Measurements from ENCODE around the gene PLCB1. TPM values are rescaled to one million over a fixed set of nuclear protein-coding genes. Genes with fewer than 3 reads are reported as not detected.

PLCB1 gene
- total RNA-seq, 2 donors from 2014 or later, result 8.5 to 10.9 TPM

DNA sequence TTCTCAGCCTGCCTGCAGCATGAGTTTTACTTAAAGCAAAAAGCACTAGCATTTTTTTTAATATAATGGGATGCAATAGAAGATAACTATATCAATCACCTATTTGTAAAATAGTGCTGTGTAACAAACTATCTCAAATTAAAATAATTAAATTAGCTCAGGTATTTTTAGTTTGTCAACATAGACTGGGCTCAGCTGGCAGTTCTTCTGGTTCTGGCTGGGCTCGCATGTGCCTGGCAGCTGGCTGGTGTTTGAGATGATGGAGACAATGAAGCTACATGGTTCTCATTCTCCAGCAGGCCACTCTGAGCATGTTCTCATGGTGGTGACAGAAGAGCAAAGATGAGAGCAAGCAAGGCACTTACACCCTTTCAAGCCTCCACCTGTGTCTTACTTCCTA, 181.0 kb downstream of the PLCB1 start:
- intact Hi-C loops (cut with DNase I, micrococcal nuclease), result no loop called here
- ATAC-seq (no peak), DNase-seq (no peak)

DNA sequence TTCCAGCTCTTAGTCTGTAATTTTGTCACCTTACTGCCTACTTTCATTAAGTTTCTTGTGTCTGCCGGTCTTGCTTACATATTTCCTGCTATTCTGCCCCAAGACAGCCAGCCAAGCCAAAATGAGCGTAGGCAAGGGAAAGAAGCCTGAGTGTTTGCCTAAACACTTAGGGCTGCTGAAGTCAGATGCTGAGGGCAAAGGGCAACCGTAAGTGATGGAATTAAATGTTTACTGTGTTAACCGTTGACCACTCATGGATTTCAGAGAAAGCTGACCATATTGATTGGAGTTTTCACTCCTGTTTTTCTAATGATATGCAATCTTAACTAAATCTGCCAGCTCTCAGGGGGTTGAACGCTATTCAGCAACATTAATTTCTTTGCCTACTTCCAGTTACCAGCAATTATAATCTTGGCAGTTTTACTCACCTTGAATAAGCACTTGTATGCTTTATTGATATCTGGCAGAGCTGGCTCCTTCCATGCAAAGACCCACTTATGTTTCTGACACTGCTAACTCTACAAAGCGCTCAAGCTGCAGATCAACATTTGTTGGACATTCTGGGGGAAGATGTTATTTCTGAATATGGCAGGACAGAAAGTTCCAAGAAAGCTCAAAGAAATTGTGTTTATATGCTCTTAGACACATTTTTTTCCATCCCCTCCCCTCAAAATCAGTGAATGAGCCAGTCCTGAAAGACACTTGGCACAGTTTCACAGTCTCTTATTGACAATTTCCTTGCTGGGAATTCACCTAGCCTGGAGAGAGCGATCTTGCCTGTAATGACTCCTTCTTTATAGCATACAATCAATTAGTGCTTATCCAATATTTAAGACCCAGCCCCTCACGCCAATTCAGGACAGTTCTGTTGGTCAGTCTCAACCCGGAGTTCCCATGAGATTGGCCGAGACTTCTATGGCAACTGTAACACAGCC, 183.8 kb downstream of the PLCB1 start:
- intact Hi-C loops (cut with DNase I, micrococcal nuclease), result no loop called here
- DNase-seq (no peak), ATAC-seq (no peak)

DNA sequence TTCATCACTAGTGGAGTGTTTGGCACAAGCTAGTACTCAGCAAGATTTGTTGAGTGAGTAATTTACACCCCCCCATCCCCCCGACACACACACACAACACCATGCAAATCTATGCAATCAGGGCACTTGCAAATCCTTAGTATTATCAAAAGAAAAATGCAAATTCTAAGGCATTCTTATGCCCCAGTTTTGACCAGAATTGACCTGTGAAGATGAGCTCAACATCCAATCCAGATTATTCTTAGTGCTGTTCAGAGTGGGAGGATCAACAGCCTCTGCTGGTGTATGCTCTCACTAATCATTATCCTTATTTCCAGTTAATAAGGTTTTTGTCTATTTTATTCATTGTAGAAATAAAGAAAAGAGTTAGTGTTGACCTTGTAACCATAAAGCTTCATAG, 185.4 kb downstream of the PLCB1 start:
- ATAC-seq (no peak), DNase-seq (no peak)
- intact Hi-C loops (cut with DNase I, micrococcal nuclease), result no loop called here

DNA sequence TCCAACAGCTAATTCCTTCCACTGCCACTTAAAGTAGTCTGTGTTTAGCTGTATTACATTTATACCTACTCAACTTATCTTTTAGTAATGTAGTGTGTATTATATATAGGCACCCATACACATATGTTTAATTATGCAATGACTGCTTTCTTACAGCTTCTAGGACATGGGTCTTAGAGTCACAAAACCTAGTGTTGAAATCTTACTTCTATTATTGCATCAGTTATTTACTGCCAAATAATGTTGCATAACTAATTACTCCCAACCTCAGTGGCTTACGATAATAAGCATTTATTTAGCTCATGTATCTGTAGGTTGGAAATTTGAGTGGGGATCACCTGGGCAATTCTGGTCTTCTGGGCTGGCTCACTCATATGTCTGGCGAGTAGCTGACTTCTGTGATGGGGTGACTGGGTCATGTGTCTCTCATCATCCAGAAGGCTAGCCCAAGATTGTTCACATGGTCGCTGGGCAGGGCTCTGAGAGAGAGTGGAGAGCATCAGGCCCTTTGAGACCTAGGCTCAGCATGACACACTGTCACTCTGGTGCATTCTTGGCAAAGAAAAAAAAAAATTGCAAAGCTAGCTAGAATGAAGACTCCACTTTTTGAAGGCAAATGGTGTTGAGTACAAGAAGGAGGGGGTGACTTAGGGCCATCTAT, 187.0 kb downstream of the PLCB1 start:
- intact Hi-C loops (cut with DNase I, micrococcal nuclease), result no loop called here
- no peak for DNase-seq
- ATAC-seq, result no peak

DNA sequence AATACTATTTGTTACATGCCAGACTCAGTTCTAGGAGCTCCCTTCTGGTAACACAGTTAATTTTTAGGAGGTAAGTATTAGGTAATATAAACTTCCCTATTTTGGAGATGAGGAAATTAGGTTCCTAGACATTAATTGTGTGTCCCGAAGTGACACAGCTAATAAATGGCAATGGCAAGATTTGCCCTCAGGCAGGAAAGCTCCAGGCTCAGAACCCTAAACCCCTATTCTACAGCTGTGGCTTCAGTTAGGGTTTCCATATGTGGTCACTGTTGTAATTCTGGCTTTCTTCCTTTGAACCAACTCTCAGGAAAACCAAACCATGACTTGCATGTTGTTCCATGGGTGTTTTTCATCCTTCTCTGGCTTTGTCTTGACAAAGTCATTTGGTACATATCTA, 188.2 kb downstream of the PLCB1 start:
- intact Hi-C loops (cut with DNase I, micrococcal nuclease), result no loop called here
- ATAC-seq (no peak), DNase-seq (no peak)

DNA sequence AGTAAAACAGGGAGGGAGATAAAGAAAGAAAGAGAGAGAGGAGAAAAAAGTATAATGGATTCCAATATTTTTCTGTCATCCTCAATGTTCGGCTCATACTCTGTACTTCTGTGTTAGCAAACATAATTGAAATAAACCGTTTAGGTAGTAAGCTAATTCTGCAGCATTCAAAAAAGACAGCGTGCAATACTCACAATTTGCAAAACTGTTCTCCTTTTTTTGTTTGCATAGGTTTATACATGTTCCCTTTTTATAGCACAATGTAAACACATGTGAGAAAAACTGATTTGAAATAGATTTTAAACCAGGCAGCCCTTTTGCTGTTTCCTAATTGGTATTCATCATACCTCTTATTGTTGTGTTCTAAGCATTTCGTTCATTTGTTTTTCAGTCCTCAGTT, 188.9 kb downstream of the PLCB1 start:
- ATAC-seq (no peak), DNase-seq (no peak)
- intact Hi-C loops (cut with DNase I, micrococcal nuclease), result no loop called here

DNA sequence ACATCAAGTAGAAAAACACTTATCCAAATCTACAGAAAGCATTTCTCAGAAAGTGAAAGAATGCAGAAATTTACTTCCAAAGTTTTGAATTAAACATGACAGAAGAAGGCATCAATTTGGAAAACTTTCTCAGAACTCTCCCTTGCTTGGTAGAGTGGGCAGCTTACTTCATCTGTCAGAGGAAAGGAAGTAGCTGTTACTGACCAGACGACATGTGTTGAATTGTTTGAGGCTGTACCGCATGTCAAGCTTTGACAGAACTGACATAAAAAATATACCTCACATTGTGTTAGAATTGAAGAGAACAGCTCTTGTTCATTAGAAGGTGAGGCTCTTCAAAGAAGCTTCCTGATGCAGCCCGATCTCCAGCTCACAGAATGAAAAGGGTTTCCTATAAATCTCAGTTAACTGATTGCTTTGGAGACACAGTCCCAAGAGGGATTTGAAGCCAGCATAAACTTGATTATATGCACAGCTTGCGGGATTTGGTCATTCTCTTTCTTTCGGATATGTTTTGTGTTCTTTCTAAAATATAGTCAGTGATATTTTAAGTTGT, 190.7 kb downstream of the PLCB1 start:
- ATAC-seq (no peak), DNase-seq (no peak)
- intact Hi-C loops (cut with DNase I, micrococcal nuclease), result no loop called here

DNA sequence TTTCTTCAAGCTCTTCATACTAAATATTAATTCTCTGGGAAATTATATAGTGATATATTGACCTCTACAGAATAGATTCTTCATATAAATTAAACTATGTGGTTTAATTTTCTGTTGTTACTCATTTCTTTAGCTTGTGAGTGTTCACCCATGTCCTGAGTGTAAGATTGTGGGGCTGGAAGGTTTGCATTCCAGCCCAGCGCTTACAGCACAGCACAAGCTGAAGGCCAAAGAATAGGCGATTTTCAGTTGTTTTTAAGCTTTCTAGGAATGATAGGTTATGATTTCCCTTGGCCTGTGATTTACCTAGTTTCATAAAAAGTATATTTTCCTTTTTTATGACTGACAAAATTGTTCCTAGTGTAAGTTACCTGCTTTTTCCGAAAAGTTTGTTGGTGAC, 194.1 kb downstream of the PLCB1 start:
- intact Hi-C loops (cut with DNase I, micrococcal nuclease), result no loop called here
- ATAC-seq, result no peak
- no peak for DNase-seq

DNA sequence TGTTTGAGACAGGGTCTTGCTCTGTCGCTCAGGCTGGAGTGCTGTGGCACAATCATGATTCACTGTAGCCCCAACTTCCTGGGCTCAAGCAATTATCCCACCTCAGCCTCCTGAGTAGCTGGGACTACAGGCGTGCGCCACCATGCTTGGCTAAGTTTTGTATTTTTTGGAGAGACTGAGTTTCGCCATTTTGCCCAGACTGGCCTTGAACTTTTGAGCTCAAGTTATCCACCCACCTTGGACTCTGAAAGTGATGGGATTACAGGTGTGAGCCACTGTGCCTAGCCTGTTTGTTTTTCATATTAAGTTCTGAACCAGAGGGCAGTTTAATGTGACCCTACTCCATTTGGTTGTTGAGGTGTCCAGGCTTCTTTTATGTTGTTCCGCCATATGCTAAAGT, 194.8 kb downstream of the PLCB1 start:
- intact Hi-C loops (cut with DNase I, micrococcal nuclease), result no loop called here
- ATAC-seq (no peak), DNase-seq (no peak)

DNA sequence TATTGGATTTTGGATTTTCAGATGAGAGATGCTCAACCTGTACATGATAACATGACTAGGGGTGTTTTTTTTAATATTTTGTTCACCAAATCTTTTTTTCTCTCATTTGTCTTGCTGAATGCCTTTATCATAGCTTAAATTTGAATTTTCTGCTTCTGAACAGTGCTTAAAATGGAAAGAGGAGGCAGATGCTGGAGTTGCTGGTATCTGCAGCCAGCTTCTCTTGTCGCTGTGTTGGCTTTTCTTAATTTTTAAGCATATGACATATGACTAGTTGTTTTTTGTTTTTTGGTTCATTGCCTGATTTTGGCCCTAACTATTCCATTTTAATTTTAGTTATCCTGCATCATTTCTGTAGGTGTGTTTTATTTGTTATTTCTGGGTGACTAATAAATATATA, 196.1 kb downstream of the PLCB1 start:
- intact Hi-C loops (cut with DNase I, micrococcal nuclease), result no loop called here
- DNase-seq (no peak), ATAC-seq (no peak)

DNA sequence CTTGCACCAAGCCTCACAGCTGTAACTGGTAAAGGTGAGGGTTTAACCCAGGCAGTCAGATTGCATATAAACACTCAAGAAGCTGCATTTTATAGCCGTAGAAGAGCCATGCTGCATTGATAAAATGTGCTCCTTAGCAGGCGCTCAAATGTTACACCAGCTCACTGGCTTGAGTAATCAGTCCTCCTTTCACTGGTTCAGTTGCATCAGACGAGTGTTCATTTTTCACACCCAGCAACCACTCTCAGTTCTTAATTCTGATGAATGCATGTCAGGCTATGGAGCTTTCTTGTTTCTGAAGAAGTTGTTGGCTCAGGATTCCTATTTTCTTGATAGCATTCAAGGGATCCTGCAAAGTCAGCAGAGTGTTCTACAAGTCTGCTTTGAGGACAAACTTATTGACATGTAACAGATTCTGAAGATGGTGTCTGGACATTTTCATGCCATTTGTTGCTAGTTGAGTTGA, 198.3 kb downstream of the PLCB1 start:
- no peak for ATAC-seq
- intact Hi-C loops (cut with DNase I, micrococcal nuclease), result no loop called here
- DNase-seq, result no peak

DNA sequence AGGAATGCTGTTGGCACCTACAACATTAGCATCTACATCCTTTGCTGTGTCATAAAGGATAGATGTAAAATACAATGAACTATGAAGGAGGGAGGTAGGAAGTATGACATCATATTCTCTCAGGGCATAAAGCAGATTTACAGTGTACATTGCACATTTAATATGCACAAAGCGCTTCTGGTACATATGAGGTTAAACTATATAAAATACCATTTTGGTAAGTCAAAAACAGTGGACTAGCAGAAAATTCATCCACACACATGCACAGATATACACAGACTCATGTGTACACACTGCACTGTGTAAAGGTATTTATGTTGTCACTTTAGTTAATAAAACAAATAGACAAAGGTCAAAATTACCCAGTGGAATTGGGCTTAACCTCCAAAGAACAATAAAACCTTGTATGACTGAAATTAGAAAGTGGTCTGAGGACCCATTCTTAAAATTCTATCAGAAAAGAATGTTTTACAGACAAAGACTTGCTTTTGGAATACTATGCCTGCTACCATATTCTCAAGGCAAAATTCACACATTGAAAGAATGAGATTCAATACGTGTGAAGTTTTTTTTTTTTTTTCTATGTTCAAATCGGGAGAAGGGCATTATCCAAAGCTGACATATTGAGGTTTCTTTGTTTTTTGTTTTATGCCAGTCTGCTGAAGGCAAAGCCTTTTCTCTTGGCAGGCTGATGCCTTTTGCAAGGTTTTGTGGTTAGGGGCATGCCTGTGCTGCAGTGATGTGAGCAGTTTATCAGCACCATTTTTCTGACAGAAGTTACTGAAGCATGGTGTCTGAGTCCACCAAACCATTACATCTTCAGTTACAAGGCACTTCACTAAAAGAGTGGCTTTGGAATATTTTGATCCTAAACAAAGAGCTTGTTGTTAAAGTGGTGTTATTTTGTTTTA, 199.0 kb downstream of the PLCB1 start:
- ATAC-seq, result no peak
- intact Hi-C loops (cut with DNase I, micrococcal nuclease), result no loop called here

DNA sequence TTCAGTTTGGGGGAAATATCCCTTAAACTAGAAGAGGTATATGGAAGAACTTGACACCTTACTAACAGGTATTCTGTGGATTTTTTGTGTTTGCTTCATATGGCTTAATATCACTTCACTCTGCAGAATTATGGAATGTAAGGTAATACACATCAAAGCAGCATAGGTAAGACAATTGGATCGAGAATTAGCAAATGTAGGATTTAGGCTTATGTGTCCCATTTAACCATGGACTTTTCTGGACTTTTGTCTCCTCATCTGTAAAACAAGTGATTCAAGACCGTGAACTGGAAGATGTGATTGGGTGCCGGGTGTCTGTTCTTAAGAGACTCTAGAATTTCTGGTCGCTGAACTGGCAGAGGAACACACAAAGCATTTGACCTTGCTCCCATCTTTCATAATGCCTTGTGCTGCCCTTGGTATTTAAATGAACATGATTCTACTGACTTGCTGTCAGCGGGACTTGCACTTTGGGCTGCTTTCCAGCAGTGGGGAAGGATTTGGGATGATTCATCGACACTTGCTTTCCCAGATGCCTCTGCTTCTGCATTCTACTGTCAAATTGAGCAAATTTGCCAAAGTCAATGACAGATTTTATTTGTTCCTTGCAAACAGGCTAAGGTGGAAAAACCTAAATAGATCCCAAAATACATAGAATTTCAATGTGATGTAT, 199.8 kb downstream of the PLCB1 start:
- no peak for ATAC-seq
- intact Hi-C loops (cut with DNase I, micrococcal nuclease), result no loop called here
- DNase-seq, result no peak

More for the DNA sequence above, 199.0 kb downstream of the PLCB1 start:
- no peak for DNase-seq

DNA sequence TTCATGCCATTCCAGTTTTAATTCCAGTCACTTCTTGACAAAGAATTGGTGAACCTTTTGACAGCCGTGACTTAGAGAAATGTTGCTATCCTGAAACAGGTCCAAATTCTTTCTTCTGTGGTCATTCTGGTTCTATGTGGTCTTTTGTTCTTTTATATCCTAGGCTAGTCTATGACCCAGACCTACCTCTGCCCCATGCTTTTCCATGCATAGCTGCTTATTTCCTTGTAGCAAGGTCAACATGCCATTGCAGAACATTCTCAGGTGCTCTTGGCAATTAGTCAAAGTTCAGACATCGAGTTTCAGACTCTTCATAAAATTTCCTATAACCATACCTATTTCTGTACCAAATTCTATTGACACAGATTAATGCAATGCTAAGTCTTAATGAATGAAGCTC, 202.6 kb downstream of the PLCB1 start:
- intact Hi-C loops (cut with DNase I, micrococcal nuclease), result no loop called here
- ATAC-seq (no peak), DNase-seq (no peak)

DNA sequence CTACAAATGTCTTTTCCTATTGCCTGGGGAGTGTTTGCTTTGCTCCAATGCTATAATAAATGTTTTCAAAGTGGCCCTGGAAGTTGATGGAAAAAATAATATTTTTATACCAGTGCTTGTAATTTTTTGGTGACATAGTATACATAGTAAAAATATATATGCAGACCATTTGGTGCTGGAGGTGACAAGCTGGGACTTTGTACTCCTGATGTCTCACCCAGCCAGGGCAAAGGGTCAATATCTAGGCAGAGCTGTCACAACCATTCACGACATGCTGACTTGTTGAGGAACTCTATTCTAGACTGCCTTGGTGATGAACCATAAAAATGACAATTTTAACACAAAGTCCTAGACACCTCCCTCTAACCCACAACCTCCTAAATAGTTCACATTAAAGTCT, 203.0 kb downstream of the PLCB1 start:
- DNase-seq (no peak), ATAC-seq (no peak)
- intact Hi-C loops (cut with DNase I, micrococcal nuclease), result no loop called here

DNA sequence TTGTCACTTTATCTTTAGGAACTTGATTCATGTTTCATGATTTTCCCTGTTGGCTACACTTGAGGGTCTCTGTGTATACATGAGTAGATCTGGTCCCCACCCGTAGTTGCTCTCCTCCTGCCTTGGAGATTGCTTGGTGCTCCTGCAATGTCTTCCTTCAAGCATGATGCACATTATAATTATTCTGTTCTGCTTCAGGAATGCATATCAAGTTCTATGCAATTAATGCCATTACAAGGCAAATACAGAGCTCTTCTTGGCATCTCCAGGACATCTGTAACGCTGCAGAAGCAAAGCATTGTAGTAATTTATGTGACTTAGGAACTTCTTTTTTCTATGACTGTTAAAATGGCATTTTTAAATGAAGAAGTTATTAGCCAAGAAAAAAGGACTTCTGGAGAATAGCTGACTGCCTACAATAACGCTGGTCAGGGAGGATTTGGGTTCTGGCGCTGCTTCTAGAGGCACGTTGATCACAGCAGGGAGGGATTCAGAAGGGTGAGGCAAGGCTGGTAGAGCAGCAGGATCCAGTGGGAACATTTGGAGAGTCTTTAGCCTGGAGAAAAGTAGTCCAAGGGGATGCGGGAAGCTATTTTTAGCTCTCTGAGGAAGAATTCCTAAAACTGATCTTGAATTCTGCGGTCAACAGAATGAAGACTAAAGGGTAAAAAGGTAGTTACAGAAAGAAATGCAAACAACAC, 203.6 kb downstream of the PLCB1 start:
- ATAC-seq (no peak), DNase-seq (no peak)
- intact Hi-C loops (cut with DNase I, micrococcal nuclease), result no loop called here

DNA sequence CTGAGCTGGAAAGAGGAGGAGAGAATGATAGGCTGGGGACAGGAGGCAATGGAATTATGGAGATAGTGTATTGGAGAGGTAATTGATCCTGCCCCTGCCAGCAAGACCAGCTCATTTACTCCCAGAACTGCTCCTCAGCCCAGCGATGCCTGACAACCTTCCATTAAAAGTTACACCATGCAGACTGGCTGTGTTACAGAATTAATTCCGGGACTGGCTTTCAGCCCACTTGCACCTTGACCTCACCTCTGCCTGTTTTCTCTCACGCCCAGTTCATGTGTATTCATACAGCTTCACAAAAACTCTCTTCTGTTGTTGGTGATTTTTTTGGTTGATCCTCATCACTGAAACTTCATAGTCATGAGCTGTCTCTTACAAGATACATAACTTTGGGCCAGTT, 207.3 kb downstream of the PLCB1 start:
- no peak for ATAC-seq
- intact Hi-C loops (cut with DNase I, micrococcal nuclease), result no loop called here

DNA sequence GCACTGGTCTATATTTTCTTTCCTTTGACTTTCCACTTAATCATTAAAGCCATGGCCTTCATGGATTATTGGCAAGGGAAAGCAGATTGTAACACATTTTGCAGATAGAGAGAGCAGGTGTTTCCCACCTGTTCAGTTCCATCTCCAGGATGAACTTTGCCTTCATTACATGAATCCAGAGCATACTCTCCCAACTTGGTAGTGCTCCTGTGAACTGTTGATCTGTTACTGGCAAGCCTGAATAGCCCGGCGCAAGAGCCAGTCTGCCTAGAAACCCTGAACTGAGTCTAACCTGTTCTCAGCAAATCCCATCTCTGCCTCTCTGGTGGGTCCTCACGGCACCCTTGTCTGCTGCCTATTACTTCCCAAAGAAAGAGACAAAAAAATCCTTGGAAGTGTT, 210.3 kb downstream of the PLCB1 start:
- DNase-seq (no peak), ATAC-seq (no peak)
- intact Hi-C loops (cut with DNase I, micrococcal nuclease), result no loop called here

More for the DNA sequence above, 207.3 kb downstream of the PLCB1 start:
- DNase-seq, result no peak
